Measurements from ENCODE around the gene GSTK1. TPM values are rescaled to one million over a fixed set of nuclear protein-coding genes. Genes with fewer than 3 reads are reported as not detected.
"Not testable (repeated sequence)": the region's sequence is repeated elsewhere in the genome, so short reads cannot be mapped to it uniquely, and the experiment has no call there.

The GSTK1 gene
- 133 to 171 TPM (median 157 TPM) in 3 replicates for polyA plus RNA-seq
- 80.0 TPM for polyA plus RNA-seq (2011; ENCODE audit: low read depth)
- 123 and 129 TPM in 2 replicates for polyA plus RNA-seq (2011; cell fraction: cytosol; rRNA removed)
- polyA plus RNA-seq (2011; cell fraction: nucleus; rRNA removed): 297 and 314 TPM in 2 replicates
- 123 and 124 TPM in 2 replicates for polyA plus RNA-seq (2012; ENCODE audit: low replicate concordance)
- polyA minus RNA-seq: 75.6 to 142 TPM (median 87.1 TPM) in 3 replicates
- 86.7 TPM for polyA minus RNA-seq (2011; cell fraction: cytosol; rRNA and poly(A)+ RNA removed)
- 45.4 and 55.6 TPM in 2 replicates for polyA minus RNA-seq (2011; cell fraction: nucleus; rRNA and poly(A)+ RNA removed)

DNA sequence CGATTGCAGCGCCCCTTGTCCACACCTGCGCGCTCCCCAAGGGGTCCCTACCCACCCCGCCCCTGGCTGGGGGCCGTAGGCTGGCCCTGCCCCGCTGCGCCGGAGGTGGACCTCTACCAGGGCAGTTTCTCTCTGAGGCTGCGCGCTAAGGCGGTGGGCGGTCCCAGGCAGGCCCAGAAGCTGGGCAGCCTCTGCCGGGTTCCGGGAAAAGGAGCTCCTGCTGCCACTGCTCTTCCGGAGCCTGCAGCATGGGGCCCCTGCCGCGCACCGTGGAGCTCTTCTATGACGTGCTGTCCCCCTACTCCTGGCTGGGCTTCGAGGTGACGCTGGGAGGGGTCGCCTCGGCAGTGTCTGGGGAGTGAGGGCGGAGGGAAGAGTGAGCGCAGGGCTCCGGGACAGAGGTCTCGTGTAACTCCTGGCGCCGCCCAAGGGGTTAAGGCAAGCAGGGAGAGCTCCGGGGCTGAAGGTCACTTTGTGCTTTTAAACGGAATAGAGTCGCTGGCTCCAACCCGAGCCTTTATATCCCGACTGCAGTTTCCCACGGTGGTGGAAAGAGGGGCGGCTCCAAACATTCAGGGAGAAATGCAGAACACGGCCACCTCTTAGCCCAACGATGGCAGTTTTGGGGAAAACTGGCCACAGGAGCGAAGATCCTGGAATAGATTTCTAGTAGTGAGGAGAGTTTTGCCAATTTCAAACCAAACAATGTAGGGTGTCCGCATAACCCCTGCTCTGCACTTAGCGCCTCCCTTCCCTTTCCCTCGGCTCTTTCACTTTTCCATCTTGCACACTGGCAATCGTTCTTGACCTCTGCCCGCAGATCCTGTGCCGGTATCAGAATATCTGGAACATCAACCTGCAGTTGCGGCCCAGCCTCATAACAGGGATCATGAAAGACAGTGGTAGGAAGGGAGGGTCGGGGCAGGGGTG, at the start of gene GSTK1:
Gene GSTK1, plus strand, starts transcription at position 176 of the 930 bp plus-strand sequence. Its CDS starts 73 bp downstream, at position 249.
- FAIRE-seq (no peak), DNase-seq (ENCODE audit: low read depth, low spot score) (no peak)
- Histone ChIP-seq H4K20me1 (ENCODE audit: control insufficient read depth, extremely low read depth, insufficient read depth, low read length) (no peaks in the 10 kb centered on the region), H3K4me3 (ENCODE audit: control insufficient read depth in 2 of 3, extremely low read depth in 1 of 3, insufficient read depth in 2 of 3, low read depth in 1 of 3, low read length in 3 of 3) (peak within 1 kb of the TSS; percentile 66 to 89 (median 71)), H3K9me1 (ENCODE audit: control insufficient read depth, extremely low read depth, insufficient read depth, low read length) (no peaks in the 10 kb centered on the region), H3K27me3 (ENCODE audit: control insufficient read depth, extremely low read depth, insufficient read depth, low read length) (no peaks in the 10 kb centered on the region), H3K4me2 (ENCODE audit: control insufficient read depth, extremely low read depth, insufficient read depth, low read depth, low read length) (peak within 1 kb of the TSS; percentile 64), H3K79me2 (ENCODE audit: control insufficient read depth, insufficient read depth, low read length) (peaks cover 20% of the 10 kb centered on the region), H3K9ac (ENCODE audit: control insufficient read depth, extremely low read depth, insufficient read depth, low read length) (peak within 1 kb of the TSS; percentile 85), H3K36me3 (ENCODE audit: control insufficient read depth in 2 of 2, extremely low read depth in 1 of 2, insufficient read depth in 2 of 2, low read length in 2 of 2) (peaks cover 9 to 13% of the 10 kb centered on the region in 2 experiments), H3K4me1 (ENCODE audit: control insufficient read depth, extremely low read depth, insufficient read depth, low read length) (peaks cover 7% of the 10 kb centered on the region), H3K27ac (ENCODE audit: control insufficient read depth, insufficient read depth, low read length) (peak within 1 kb of the TSS; percentile 3), H2AFZ (ENCODE audit: control insufficient read depth, low read length) (peak within 1 kb of the TSS; percentile 95), H3K9me3 (ENCODE audit: control insufficient read depth, low read depth, low read length) (no peaks in the 10 kb centered on the region)
- dilution Hi-C loops (cut with MboI; ENCODE audit: extremely low pct_ligation_motif_present, low sequenced_read_pairs): no loop called here
- no peak for TF ChIP-seq CTCF (optimal IDR thresholded peaks at IDR 0.05 in 1 of 3, IDR thresholded peaks at IDR 0.05 in 1 of 3, conservative IDR thresholded peaks at IDR 0.05 in 1 of 3; ENCODE audit: extremely low read depth in 1 of 3, insufficient read depth in 2 of 3, low read length in 3 of 3)
- no peak for TF ChIP-seq EZH2 (IDR thresholded peaks at IDR 0.05; ENCODE audit: low read length)

DNA sequence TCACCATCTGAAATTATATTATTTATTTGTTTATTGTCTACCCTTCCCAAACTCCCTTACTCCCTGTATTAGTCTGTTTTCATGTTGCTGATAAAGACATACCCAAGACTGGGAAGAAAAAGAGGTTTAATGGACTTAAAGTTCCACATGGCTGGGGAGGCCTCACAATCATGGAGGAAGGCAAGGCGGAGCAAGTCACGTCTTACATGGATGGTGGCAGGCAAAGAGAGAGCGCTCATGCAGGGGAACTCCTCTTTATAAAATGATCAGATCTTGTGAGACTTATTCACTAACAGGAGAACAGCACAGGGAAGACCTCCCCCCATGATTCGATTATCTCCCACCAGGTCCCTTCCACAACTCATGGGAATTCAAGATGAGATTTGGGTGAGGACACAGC, 49.8 kb upstream of the GSTK1 start:
- H3K36me3 ChIP-seq (ENCODE audit: control insufficient read depth in 2 of 2, extremely low read depth in 1 of 2, insufficient read depth in 2 of 2, low read length in 2 of 2); H2AFZ ChIP-seq (ENCODE audit: control insufficient read depth, low read length); H3K9ac ChIP-seq (ENCODE audit: control insufficient read depth, extremely low read depth, insufficient read depth, low read length); H3K9me1 ChIP-seq (ENCODE audit: control insufficient read depth, extremely low read depth, insufficient read depth, low read length); H3K79me2 ChIP-seq (ENCODE audit: control insufficient read depth, insufficient read depth, low read length); H3K27me3 ChIP-seq (ENCODE audit: control insufficient read depth, extremely low read depth, insufficient read depth, low read length); H3K4me1 ChIP-seq (ENCODE audit: control insufficient read depth, extremely low read depth, insufficient read depth, low read length); DNase-seq (ENCODE audit: low read depth, low spot score); FAIRE-seq; H3K9me3 ChIP-seq (ENCODE audit: control insufficient read depth, low read depth, low read length); H3K27ac ChIP-seq (ENCODE audit: control insufficient read depth, insufficient read depth, low read length); H3K4me2 ChIP-seq (ENCODE audit: control insufficient read depth, extremely low read depth, insufficient read depth, low read depth, low read length); H3K4me3 ChIP-seq (ENCODE audit: control insufficient read depth in 2 of 3, extremely low read depth in 1 of 3, insufficient read depth in 2 of 3, low read depth in 1 of 3, low read length in 3 of 3); H4K20me1 ChIP-seq (ENCODE audit: control insufficient read depth, extremely low read depth, insufficient read depth, low read length): not testable (repeated sequence)
- dilution Hi-C loops (cut with MboI; ENCODE audit: extremely low pct_ligation_motif_present, low sequenced_read_pairs): loop anchor here (10.0 to 25.0 kb wide), 2 partner anchors 199 to 401 kb away; no protein-coding TSS in a partner anchor
